H1 (cell line): ENCODE data around the gene SPG11.

ENCODE experiments used
- ASH2L ChIP-seq: fragments of 200-600, 300-600 bp; sonication (generic); IDR thresholded peaks from one replicate; pipeline ENCODE4 v1.7.1; 2017; ENCODE audit warnings: low read length
- CHD1 ChIP-seq: IDR thresholded peaks from 2 replicates; pipeline ENCODE4 v1.6.1; 2012; ENCODE audit warnings: low read depth, low read length, improper control_type of control experiment
- EGR1 ChIP-seq: IDR thresholded peaks from 2 replicates; pipeline ENCODE4 v1.6.1; 2011; ENCODE audit warnings: low read depth, low read length, borderline replicate concordance
- GABPA ChIP-seq: IDR thresholded peaks from 2 replicates; pipeline ENCODE4 v1.6.1; 2011; ENCODE audit warnings: mild to moderate bottlenecking, low read length, moderate library complexity, borderline replicate concordance; ENCODE audit not compliant: insufficient read depth
- KDM1A ChIP-seq: fragments of 200-600, 300-600 bp; sonication (generic); IDR thresholded peaks from 2 replicates; pipeline ENCODE4 v1.7.1; 2016; ENCODE audit warnings: mild to moderate bottlenecking, low read length, borderline replicate concordance
- PHF8 ChIP-seq: fragments of 200-600 bp; sonication (generic); conservative IDR thresholded peaks from 2 replicates; pipeline ENCODE4 v1.7.1; 2012; ENCODE audit warnings: low read depth, mild to moderate bottlenecking, inconsistent platforms, low read length, moderate library complexity
- POLR2A ChIP-seq, 2 experiments: IDR thresholded peaks; 1 replicate in 1 of 2; 2 replicates in 1 of 2; pipeline ENCODE4 v1.6.1; 2011; ENCODE audit warnings: low read depth in 2 of 2, low read length in 2 of 2, mild to moderate bottlenecking in 2 of 2; ENCODE audit errors: control extremely low read depth in 1 of 2
- POLR2AphosphoS5 ChIP-seq: IDR thresholded peaks from 2 replicates; pipeline ENCODE4 v1.6.1; 2011; ENCODE audit warnings: low read depth, low read length
- SIN3A ChIP-seq, 2 experiments: IDR thresholded peaks in 1 of 2; conservative IDR thresholded peaks in 1 of 2; 2 replicates each; pipeline ENCODE4 v1.6.1; 2011 to 2012; ENCODE audit warnings: low read length in 2 of 2, improper control_type of control experiment in 1 of 2, low read depth in 1 of 2, mild to moderate bottlenecking in 1 of 2
- TBP ChIP-seq: IDR thresholded peaks from 2 replicates; pipeline ENCODE4 v1.6.1; 2011; ENCODE audit warnings: low read depth, low read length, improper control_type of control experiment
- USF2 ChIP-seq: IDR thresholded peaks from 2 replicates; pipeline ENCODE4 v1.6.1; 2011; ENCODE audit warnings: low read length, improper control_type of control experiment
- ZNF274 ChIP-seq: IDR thresholded peaks from 2 replicates; pipeline ENCODE4 v1.7.0; 2012; ENCODE audit warnings: low read length, borderline replicate concordance; ENCODE audit errors: extremely low read depth
- TF ChIP-seq, protein P1 (sequence below), 3 experiments: IDR thresholded peaks; 1 replicate in 2 of 3; 2 replicates in 1 of 3; pipeline versions ENCODE4 v1.5.1 to v1.6.1; 2011; ENCODE audit warnings: low read length in 3 of 3, mild to moderate bottlenecking in 3 of 3, inconsistent platforms in 2 of 3, low read depth in 1 of 3, moderate library complexity in 1 of 3; ENCODE audit not compliant: insufficient read depth in 1 of 3; ENCODE audit errors: control extremely low read depth in 1 of 3

DNA sequence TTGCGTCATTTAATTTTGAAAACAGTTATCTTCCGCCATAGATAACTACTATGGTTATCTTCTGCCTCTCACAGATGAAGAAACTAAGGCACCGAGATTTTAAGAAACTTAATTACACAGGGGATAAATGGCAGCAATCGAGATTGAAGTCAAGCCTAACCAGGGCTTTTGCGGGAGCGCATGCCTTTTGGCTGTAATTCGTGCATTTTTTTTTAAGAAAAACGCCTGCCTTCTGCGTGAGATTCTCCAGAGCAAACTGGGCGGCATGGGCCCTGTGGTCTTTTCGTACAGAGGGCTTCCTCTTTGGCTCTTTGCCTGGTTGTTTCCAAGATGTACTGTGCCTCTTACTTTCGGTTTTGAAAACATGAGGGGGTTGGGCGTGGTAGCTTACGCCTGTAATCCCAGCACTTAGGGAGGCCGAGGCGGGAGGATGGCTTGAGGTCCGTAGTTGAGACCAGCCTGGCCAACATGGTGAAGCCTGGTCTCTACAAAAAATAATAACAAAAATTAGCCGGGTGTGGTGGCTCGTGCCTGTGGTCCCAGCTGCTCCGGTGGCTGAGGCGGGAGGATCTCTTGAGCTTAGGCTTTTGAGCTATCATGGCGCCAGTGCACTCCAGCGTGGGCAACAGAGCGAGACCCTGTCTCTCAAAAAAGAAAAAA is 49.0 kb upstream of the SPG11 start:
- TF ChIP-seq POLR2A (IDR thresholded peaks at IDR 0.05; ENCODE audit: control extremely low read depth in 1 of 2, low read depth in 2 of 2, low read length in 2 of 2) (no peak), POLR2AphosphoS5 (no peak), GABPA (no peak), SIN3A (conservative IDR thresholded peaks at IDR 0.05 in 1 of 2, IDR thresholded peaks at IDR 0.05 in 1 of 2; ENCODE audit: low read depth in 1 of 2, low read length in 2 of 2) (no peak), EGR1 (no peak), KDM1A (no peak), ASH2L (no peak), USF2 (no peak), TBP (no peak), ZNF274 (no peak), PHF8 (no peak), CHD1 (no peak)
- TF ChIP-seq, protein P1, sequence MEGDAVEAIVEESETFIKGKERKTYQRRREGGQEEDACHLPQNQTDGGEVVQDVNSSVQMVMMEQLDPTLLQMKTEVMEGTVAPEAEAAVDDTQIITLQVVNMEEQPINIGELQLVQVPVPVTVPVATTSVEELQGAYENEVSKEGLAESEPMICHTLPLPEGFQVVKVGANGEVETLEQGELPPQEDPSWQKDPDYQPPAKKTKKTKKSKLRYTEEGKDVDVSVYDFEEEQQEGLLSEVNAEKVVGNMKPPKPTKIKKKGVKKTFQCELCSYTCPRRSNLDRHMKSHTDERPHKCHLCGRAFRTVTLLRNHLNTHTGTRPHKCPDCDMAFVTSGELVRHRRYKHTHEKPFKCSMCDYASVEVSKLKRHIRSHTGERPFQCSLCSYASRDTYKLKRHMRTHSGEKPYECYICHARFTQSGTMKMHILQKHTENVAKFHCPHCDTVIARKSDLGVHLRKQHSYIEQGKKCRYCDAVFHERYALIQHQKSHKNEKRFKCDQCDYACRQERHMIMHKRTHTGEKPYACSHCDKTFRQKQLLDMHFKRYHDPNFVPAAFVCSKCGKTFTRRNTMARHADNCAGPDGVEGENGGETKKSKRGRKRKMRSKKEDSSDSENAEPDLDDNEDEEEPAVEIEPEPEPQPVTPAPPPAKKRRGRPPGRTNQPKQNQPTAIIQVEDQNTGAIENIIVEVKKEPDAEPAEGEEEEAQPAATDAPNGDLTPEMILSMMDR (IDR thresholded peaks at IDR 0.05; ENCODE audit: control extremely low read depth in 1 of 3, insufficient read depth in 1 of 3, low read depth in 1 of 3, low read length in 3 of 3) = no peak
